Fibroblast of skin of abdomen (primary cell): ENCODE measurements around the gene SGMS1.
"Not testable (repeated sequence)": the region's sequence is repeated elsewhere in the genome, so short reads cannot be mapped to it uniquely, and the experiment has no call there.

Experiments
- DNase-seq: peaks from one replicate; pipeline ENCODE4 v3.0.0-alpha.2; 2013

The SGMS1 gene

GRCh38 chr10:50464004-50464409 is 159.7 kb downstream of the SGMS1 start:
- no peak for DNase-seq

- DNase-seq: no peak
These were observed 161.9 kb downstream of the SGMS1 start for GRCh38 chr10:50461834-50462233.

- DNase-seq: no peak
These were observed 162.6 kb downstream of the SGMS1 start for GRCh38 chr10:50461123-50461522.

GRCh38 chr10:50456719-50457118 is 167.0 kb downstream of the SGMS1 start:
- DNase-seq: no peak

GRCh38 chr10:50453940-50454339 is 169.8 kb downstream of the SGMS1 start:
- no peak for DNase-seq

- no peak for DNase-seq
These were observed 171.2 kb downstream of the SGMS1 start for GRCh38 chr10:50452603-50453002.

GRCh38 chr10:50447691-50448090 is 176.1 kb downstream of the SGMS1 start:
- DNase-seq: no peak

GRCh38 chr10:50445777-50446176 is 178.0 kb downstream of the SGMS1 start:
- not testable (repeated sequence) for DNase-seq

- no peak for DNase-seq
These were observed 183.3 kb downstream of the SGMS1 start for GRCh38 chr10:50440489-50440888.

- DNase-seq: no peak
These were observed 183.9 kb downstream of the SGMS1 start for GRCh38 chr10:50439806-50440205.

- DNase-seq: no peak
These were observed 184.6 kb downstream of the SGMS1 start for GRCh38 chr10:50439187-50439586.

GRCh38 chr10:50438049-50438936 is 185.5 kb downstream of the SGMS1 start:
- no peak for DNase-seq

- DNase-seq: no peak
These were observed 186.5 kb downstream of the SGMS1 start for GRCh38 chr10:50437248-50437647.

GRCh38 chr10:50436805-50437204 is 187.0 kb downstream of the SGMS1 start:
- no peak for DNase-seq

GRCh38 chr10:50432211-50433009 is 191.3 kb downstream of the SGMS1 start:
- no peak for DNase-seq

GRCh38 chr10:50431791-50432190 is 192.0 kb downstream of the SGMS1 start:
- DNase-seq: peak; percentile 39

- no peak for DNase-seq
These were observed 192.6 kb downstream of the SGMS1 start for GRCh38 chr10:50431133-50431532.

GRCh38 chr10:50426485-50426884 is 197.3 kb downstream of the SGMS1 start:
- no peak for DNase-seq

GRCh38 chr10:50425215-50425614 is 198.5 kb downstream of the SGMS1 start:
- DNase-seq: not testable (repeated sequence)

GRCh38 chr10:50423448-50423847 is 200.3 kb downstream of the SGMS1 start:
- DNase-seq: no peak

- DNase-seq: no peak
These were observed 201.5 kb downstream of the SGMS1 start for GRCh38 chr10:50422259-50422658.

GRCh38 chr10:50421026-50421719 is 202.6 kb downstream of the SGMS1 start:
- peak; percentile 47 for DNase-seq

- DNase-seq: no peak
These were observed 203.6 kb downstream of the SGMS1 start for GRCh38 chr10:50420196-50420595.
